Liver (tissue), 9 donors: ENCODE results near the gene ROBO4. TPM values are rescaled to one million over a fixed set of nuclear protein-coding genes. Genes with fewer than 3 reads are reported as not detected.

Experiments used
- DNase-seq: peaks from one replicate; pipeline ENCODE4 v3.0.0-alpha.2; 2017; ENCODE audit warnings: low spot score
- H3K27ac ChIP-seq, 2 donors: one replicate each; pipeline ENCODE4 v1.7.0; 2013; ENCODE audit warnings: inconsistent platforms in 2 of 2, low read length in 2 of 2, control low read depth in 1 of 2, low read depth in 1 of 2, mild to moderate bottlenecking in 1 of 2
- H3K27me3 ChIP-seq, 4 donors: one replicate each; pipeline versions ENCODE4 v1.6.1 to v1.7.0; 2013; ENCODE audit warnings: low read length in 3 of 4, inconsistent platforms in 1 of 4, mild to moderate bottlenecking in 1 of 4, moderate library complexity in 1 of 4; ENCODE audit not compliant: control insufficient read depth in 4 of 4, insufficient read depth in 4 of 4
- H3K36me3 ChIP-seq, 4 donors: one replicate each; pipeline versions ENCODE4 v1.6.1 to v1.7.0; 2013; ENCODE audit warnings: low read length in 3 of 4, mild to moderate bottlenecking in 3 of 4, low read depth in 1 of 4, moderate library complexity in 1 of 4; ENCODE audit not compliant: control insufficient read depth in 4 of 4, insufficient read depth in 3 of 4
- H3K4me1 ChIP-seq, 4 donors: one replicate each; pipeline versions ENCODE4 v1.6.1 to v1.7.0; 2013; ENCODE audit warnings: low read length in 3 of 4, mild to moderate bottlenecking in 3 of 4, moderate library complexity in 1 of 4; ENCODE audit not compliant: control insufficient read depth in 4 of 4, insufficient read depth in 4 of 4
- H3K4me3 ChIP-seq, 3 donors: one replicate each; pipeline versions ENCODE4 v1.6.1 to v1.7.0; 2013; ENCODE audit warnings: low read length in 3 of 3, control low read depth in 1 of 3, low read depth in 1 of 3, mild to moderate bottlenecking in 1 of 3
- H3K9ac ChIP-seq, 2 donors: one replicate each; pipeline ENCODE4 v1.7.0; 2013; ENCODE audit warnings: low read length in 2 of 2, mild to moderate bottlenecking in 2 of 2, moderate library complexity in 2 of 2, control low read depth in 1 of 2, low read depth in 1 of 2
- H3K9me3 ChIP-seq, 4 donors: one replicate each; pipeline versions ENCODE4 v1.6.1 to v1.7.0; 2013; ENCODE audit warnings: low read length in 3 of 4; ENCODE audit not compliant: control insufficient read depth in 4 of 4
- EGR1 ChIP-seq, 2 donors: IDR thresholded peaks; 2 replicates each; pipeline ENCODE4 v1.6.1; 2016 to 2018; ENCODE audit warnings: antibody characterized with exemption in 2 of 2, low read depth in 2 of 2
- FOXA1 ChIP-seq: IDR thresholded peaks from 2 replicates; pipeline ENCODE4 v1.6.1; 2016; ENCODE audit warnings: antibody characterized with exemption
- FOXA2 ChIP-seq: IDR thresholded peaks from 2 replicates; pipeline ENCODE4 v1.6.1; 2016; ENCODE audit warnings: antibody characterized with exemption
- GABPA ChIP-seq, 2 donors: IDR thresholded peaks in 1 of 2; conservative IDR thresholded peaks in 1 of 2; 2 replicates each; pipeline ENCODE4 v1.6.1; 2016; ENCODE audit warnings: antibody characterized with exemption in 2 of 2, mild to moderate bottlenecking in 1 of 2, moderate library complexity in 1 of 2
- HNF4A ChIP-seq, 2 donors: conservative IDR thresholded peaks; 2 replicates each; pipeline ENCODE4 v1.6.1; 2016; ENCODE audit warnings: antibody characterized with exemption in 2 of 2, mild to moderate bottlenecking in 2 of 2
- HNF4G ChIP-seq: IDR thresholded peaks from 2 replicates; pipeline ENCODE4 v1.6.1; 2016; ENCODE audit warnings: antibody characterized with exemption
- JUND ChIP-seq, 2 donors: IDR thresholded peaks; 2 replicates each; pipeline ENCODE4 v1.6.1; 2016; ENCODE audit warnings: antibody characterized with exemption in 2 of 2
- MAX ChIP-seq: IDR thresholded peaks from 2 replicates; pipeline ENCODE4 v1.6.1; 2016; ENCODE audit warnings: antibody characterized with exemption
- NR2F2 ChIP-seq: IDR thresholded peaks from 2 replicates; pipeline ENCODE4 v1.6.1; 2016; ENCODE audit warnings: antibody characterized with exemption
- RAD21 ChIP-seq, 2 donors: IDR thresholded peaks; 2 replicates each; pipeline ENCODE4 v1.6.1; 2016; ENCODE audit warnings: antibody characterized with exemption in 2 of 2, mild to moderate bottlenecking in 2 of 2
- REST ChIP-seq: IDR thresholded peaks from 2 replicates; pipeline ENCODE4 v1.6.1; 2016; ENCODE audit warnings: antibody characterized with exemption, mild to moderate bottlenecking
- RXRA ChIP-seq, 2 donors: IDR thresholded peaks; 2 replicates each; pipeline ENCODE4 v1.6.1; 2017 to 2018; ENCODE audit warnings: antibody characterized with exemption in 2 of 2, mild to moderate bottlenecking in 1 of 2
- SP1 ChIP-seq: IDR thresholded peaks from 2 replicates; pipeline ENCODE4 v1.6.1; 2018; ENCODE audit warnings: antibody characterized with exemption, mild to moderate bottlenecking
- TAF1 ChIP-seq: conservative IDR thresholded peaks from 2 replicates; pipeline ENCODE4 v1.6.1; 2016; ENCODE audit warnings: antibody characterized with exemption, mild to moderate bottlenecking
- YY1 ChIP-seq: IDR thresholded peaks from 2 replicates; pipeline ENCODE4 v1.6.1; 2016; ENCODE audit warnings: antibody characterized with exemption, mild to moderate bottlenecking
- WGBS: extraction: QIAGEN DNeasy Blood & Tissue Kit; methylation state at CpG from one replicate; pipeline ENCODE4 v1.1.7; 2013; 5-methylcytosine and 5-hydroxymethylcytosine counted together
- polyA plus RNA-seq, 2 donors: library from polyadenylated mRNA; stranded (reverse) in 1 of 2; unstranded in 1 of 2; fragments of 200-250 nt in 1 of 2; fragments of >200 nt in 1 of 2; fragmentation: Nextera tagmentation in 1 of 2; extraction: Ambion mirVana in 1 of 2; gene quantifications; one replicate each; pipeline versions ENCODE4 v1.2.1 to v1.2.3, GENCODE V29; 2013 to 2015
- total RNA-seq, 2 donors: library from RNA; depleted of rRNA; stranded (reverse); fragments of >200 nt; gene quantifications; one replicate each; pipeline ENCODE4 v1.2.3, GENCODE V29; 2014
- TF ChIP-seq, protein P1 (sequence below): IDR thresholded peaks from 2 replicates; pipeline ENCODE4 v1.6.1; 2016; ENCODE audit warnings: antibody characterized with exemption
- TF ChIP-seq, protein P2 (sequence below): fragments of 150-350 bp; IDR thresholded peaks from 2 replicates; pipeline ENCODE4 v1.5.1; 2017; ENCODE audit warnings: improper control_type of control experiment, low read depth, low read length; ENCODE audit not compliant: missing input control
- TF ChIP-seq, protein P3 (sequence below): IDR thresholded peaks from 2 replicates; pipeline ENCODE4 v1.6.1; 2016; ENCODE audit warnings: antibody characterized with exemption
- donor health status: healthy.
- donor health status: healthy.
- donor health status: healthy.
- donor health status: healthy.
- donor health status: healthy.

Gene ROBO4
- total and polyA plus RNA-seq, 4 donors, result 2.5 to 17.2 (median 7.6) TPM

GRCh38 chr11:124876818-124877630, 20.6 kb downstream of the ROBO4 start:
- Histone ChIP-seq H3K9me3 (no peaks in the 10 kb centered on the region), H3K27ac (peak overlapping the region; percentile 89 to 92), H3K9ac (no peak overlapping the region), H3K27me3 (peaks cover 0 to 2% (median 0%) of the 10 kb centered on the region in 4 donors), H3K4me3 (peak overlapping the region; percentile 42 to 65 (median 65)), H3K4me1 (peaks cover 0 to 13% (median 7%) of the 10 kb centered on the region in 4 donors), H3K36me3 (no peaks in the 10 kb centered on the region)
- no peak for TF ChIP-seq HNF4G
- no peak for TF ChIP-seq NR2F2
- TF ChIP-seq, protein P1, sequence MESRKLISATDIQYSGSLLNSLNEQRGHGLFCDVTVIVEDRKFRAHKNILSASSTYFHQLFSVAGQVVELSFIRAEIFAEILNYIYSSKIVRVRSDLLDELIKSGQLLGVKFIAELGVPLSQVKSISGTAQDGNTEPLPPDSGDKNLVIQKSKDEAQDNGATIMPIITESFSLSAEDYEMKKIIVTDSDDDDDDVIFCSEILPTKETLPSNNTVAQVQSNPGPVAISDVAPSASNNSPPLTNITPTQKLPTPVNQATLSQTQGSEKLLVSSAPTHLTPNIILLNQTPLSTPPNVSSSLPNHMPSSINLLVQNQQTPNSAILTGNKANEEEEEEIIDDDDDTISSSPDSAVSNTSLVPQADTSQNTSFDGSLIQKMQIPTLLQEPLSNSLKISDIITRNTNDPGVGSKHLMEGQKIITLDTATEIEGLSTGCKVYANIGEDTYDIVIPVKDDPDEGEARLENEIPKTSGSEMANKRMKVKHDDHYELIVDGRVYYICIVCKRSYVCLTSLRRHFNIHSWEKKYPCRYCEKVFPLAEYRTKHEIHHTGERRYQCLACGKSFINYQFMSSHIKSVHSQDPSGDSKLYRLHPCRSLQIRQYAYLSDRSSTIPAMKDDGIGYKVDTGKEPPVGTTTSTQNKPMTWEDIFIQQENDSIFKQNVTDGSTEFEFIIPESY, result no peak
- no peak for TF ChIP-seq SP1
- no peak for TF ChIP-seq FOXA2
- TF ChIP-seq HNF4A (conservative IDR thresholded peaks at IDR 0.05), result no peak
- TF ChIP-seq, protein P2, sequence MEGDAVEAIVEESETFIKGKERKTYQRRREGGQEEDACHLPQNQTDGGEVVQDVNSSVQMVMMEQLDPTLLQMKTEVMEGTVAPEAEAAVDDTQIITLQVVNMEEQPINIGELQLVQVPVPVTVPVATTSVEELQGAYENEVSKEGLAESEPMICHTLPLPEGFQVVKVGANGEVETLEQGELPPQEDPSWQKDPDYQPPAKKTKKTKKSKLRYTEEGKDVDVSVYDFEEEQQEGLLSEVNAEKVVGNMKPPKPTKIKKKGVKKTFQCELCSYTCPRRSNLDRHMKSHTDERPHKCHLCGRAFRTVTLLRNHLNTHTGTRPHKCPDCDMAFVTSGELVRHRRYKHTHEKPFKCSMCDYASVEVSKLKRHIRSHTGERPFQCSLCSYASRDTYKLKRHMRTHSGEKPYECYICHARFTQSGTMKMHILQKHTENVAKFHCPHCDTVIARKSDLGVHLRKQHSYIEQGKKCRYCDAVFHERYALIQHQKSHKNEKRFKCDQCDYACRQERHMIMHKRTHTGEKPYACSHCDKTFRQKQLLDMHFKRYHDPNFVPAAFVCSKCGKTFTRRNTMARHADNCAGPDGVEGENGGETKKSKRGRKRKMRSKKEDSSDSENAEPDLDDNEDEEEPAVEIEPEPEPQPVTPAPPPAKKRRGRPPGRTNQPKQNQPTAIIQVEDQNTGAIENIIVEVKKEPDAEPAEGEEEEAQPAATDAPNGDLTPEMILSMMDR, result no peak
- TF ChIP-seq REST, result no peak
- no peak for TF ChIP-seq EGR1 (IDR thresholded peaks at IDR 0.05; ENCODE audit: low read depth in 2 of 2)
- no peak for TF ChIP-seq TAF1
- no peak for TF ChIP-seq MAX
- TF ChIP-seq JUND (IDR thresholded peaks at IDR 0.05), result no peak
- TF ChIP-seq GABPA (IDR thresholded peaks at IDR 0.05 in 1 of 2, conservative IDR thresholded peaks at IDR 0.05 in 1 of 2), result no peak
- no peak for TF ChIP-seq FOXA1
- no peak for TF ChIP-seq RXRA (IDR thresholded peaks at IDR 0.05)
- TF ChIP-seq, protein P3, sequence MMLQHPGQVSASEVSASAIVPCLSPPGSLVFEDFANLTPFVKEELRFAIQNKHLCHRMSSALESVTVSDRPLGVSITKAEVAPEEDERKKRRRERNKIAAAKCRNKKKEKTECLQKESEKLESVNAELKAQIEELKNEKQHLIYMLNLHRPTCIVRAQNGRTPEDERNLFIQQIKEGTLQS, result no peak
- TF ChIP-seq YY1, result no peak
- TF ChIP-seq RAD21 (IDR thresholded peaks at IDR 0.05), result no peak
- no peak for DNase-seq
- 47% methylated on average over 30 of the region's 30 CpGs for WGBS
